ENCODE measurements around the gene ADAP1.

The ADAP1 gene

GRCh38 chr7:853366-854117, 100.9 kb downstream of the ADAP1 start:
- DNase-seq, result no peak

- no peak for DNase-seq
These were observed 103.3 kb downstream of the ADAP1 start for GRCh38 chr7:851204-851603.

- DNase-seq, result no peak
These were observed 104.7 kb downstream of the ADAP1 start for GRCh38 chr7:849781-850180.

GRCh38 chr7:849145-849544, 105.3 kb downstream of the ADAP1 start:
- DNase-seq, result no peak

Measured in activated CD8-positive, alpha-beta memory T cell treated with anti-CD3 and anti-CD28 coated beads, Interleukin-2, amount 50 U/mL, for 4 hours (primary cell).